ENCODE data around the gene NUDT22. TPM values are rescaled to one million over a fixed set of nuclear protein-coding genes. Genes with fewer than 3 reads are reported as not detected.

The NUDT22 gene
- total RNA-seq, 1 donor from 2014 or later: 158 TPM

GRCh38 chr11:64238076-64238475 is 12.0 kb downstream of the NUDT22 start:
- intact Hi-C loops (cut with DNase I): no loop called here
- Histone ChIP-seq H3K27ac (peak overlapping the region in 1 of 2 donors; percentile 22), H3K4me1 (peaks cover 5 to 35% of the 10 kb centered on the region in 2 donors)

GRCh38 chr11:64238999-64239398 is 12.9 kb downstream of the NUDT22 start:
- DNase-seq (ENCODE audit: low spot score in 2 of 2): no peak
- no peaks in the 10 kb centered on the region for H3K9me3 ChIP-seq
- peak overlapping the region; percentile 99 for H3K27ac ChIP-seq
- peaks cover 5 to 36% of the 10 kb centered on the region in 2 donors for H3K4me1 ChIP-seq
- H3K4me3 ChIP-seq: no peak overlapping the region
- TF ChIP-seq CTCF (IDR thresholded peaks at IDR 0.05): no peak
- H3K36me3 ChIP-seq: peaks cover 25 to 27% of the 10 kb centered on the region in 2 donors
- intact Hi-C loops (cut with DNase I): no loop called here
- H3K27me3 ChIP-seq: no peaks in the 10 kb centered on the region

More at GRCh38 chr11:64238076-64238475, 12.0 kb downstream of the NUDT22 start:
- Histone ChIP-seq H3K4me3 (no peak overlapping the region), H3K9me3 (no peaks in the 10 kb centered on the region), H3K27me3 (no peaks in the 10 kb centered on the region), H3K36me3 (peaks cover 17 to 19% of the 10 kb centered on the region in 2 donors)
- no peak for DNase-seq (ENCODE audit: low spot score in 2 of 2)
- no peak for TF ChIP-seq CTCF (IDR thresholded peaks at IDR 0.05)

GRCh38 chr11:64239662-64240434 is 13.8 kb downstream of the NUDT22 start:
- H3K27me3 ChIP-seq: no peaks in the 10 kb centered on the region
- peaks cover 5 to 37% of the 10 kb centered on the region in 2 donors for H3K4me1 ChIP-seq
- peaks cover 28 to 32% of the 10 kb centered on the region in 2 donors for H3K36me3 ChIP-seq
- H3K27ac ChIP-seq: peak overlapping the region; percentile 99
- intact Hi-C loops (cut with DNase I): loop anchor here (2.0 kb wide), 1 partner anchor 65 kb away; the partner anchor contains the start of gene ESRRA
- H3K9me3 ChIP-seq: no peaks in the 10 kb centered on the region
- TF ChIP-seq CTCF (IDR thresholded peaks at IDR 0.05): no peak
- DNase-seq (ENCODE audit: low spot score in 2 of 2): no peak
- peak overlapping the region; percentile 91 to 97 for H3K4me3 ChIP-seq

- H3K27ac ChIP-seq: peak within 1 kb of the TSS; percentile 99
- peaks cover 28 to 32% of the 10 kb centered on the region in 2 donors for H3K36me3 ChIP-seq
- H3K4me1 ChIP-seq: peaks cover 4 to 32% of the 10 kb centered on the region in 2 donors
- no peak for TF ChIP-seq CTCF (IDR thresholded peaks at IDR 0.05)
- no peaks in the 10 kb centered on the region for H3K9me3 ChIP-seq
- intact Hi-C loops (cut with DNase I): loop anchor here (1.0 to 2.0 kb wide), 2 partner anchors 30 to 64 kb away; partner anchors contain the start of gene ESRRA
- H3K27me3 ChIP-seq: no peaks in the 10 kb centered on the region
- peak; percentile 95 to 99 for DNase-seq (ENCODE audit: low spot score in 2 of 2)
- peak within 1 kb of the TSS; percentile 91 to 97 for H3K4me3 ChIP-seq
These were observed 14.6 kb downstream of the NUDT22 start, which contains the start of gene FKBP2 for GRCh38 chr11:64240435-64241240. TSS of gene FKBP2 (plus strand) at chr11:64241095. CDS start at chr11:64242388, 1,293 bp downstream.

- Histone ChIP-seq H3K27ac (peak overlapping the region; percentile 99), H3K9me3 (no peaks in the 10 kb centered on the region), H3K27me3 (no peaks in the 10 kb centered on the region), H3K4me1 (peaks cover 6 to 28% of the 10 kb centered on the region in 2 donors), H3K36me3 (peaks cover 28 to 32% of the 10 kb centered on the region in 2 donors), H3K4me3 (peak overlapping the region; percentile 91 to 97)
- intact Hi-C loops (cut with DNase I): loop anchor here (1.0 to 2.0 kb wide), 2 partner anchors 29 to 64 kb away; partner anchors contain the start of gene ESRRA
- peak; percentile 97 to 100 for DNase-seq (ENCODE audit: low spot score in 2 of 2)
- TF ChIP-seq CTCF (IDR thresholded peaks at IDR 0.05): no peak
These were observed 15.1 kb downstream of the NUDT22 start for GRCh38 chr11:64241241-64241490.

Data from ascending aorta (tissue), 2 donors.